Left renal cortex interstitium (tissue), 4 donors: ENCODE results near the gene NPR2. TPM values are rescaled to one million over a fixed set of nuclear protein-coding genes. Genes with fewer than 3 reads are reported as not detected.

Experiments
- DNase-seq, 4 donors: peaks; one replicate each; pipeline ENCODE4 v3.0.0-alpha.2; 2013; ENCODE audit warnings: low read depth in 4 of 4, low spot score in 2 of 4, missing footprints in 1 of 4
- polyA plus RNA-seq, 4 donors: library from polyadenylated mRNA; unstranded; fragments of 120-200 nt; gene quantifications; one replicate each; pipeline ENCODE4 v1.2.1, GENCODE V29; 2013; ENCODE audit not compliant: insufficient read length in 4 of 4

The NPR2 gene
- polyA plus RNA-seq, 4 donors, result 20.5 to 30.8 (median 27.7) TPM

- peak in 1 of 4 donors; percentile 29 for DNase-seq
Observed at GRCh38 chr9:35828716-35829083, 37.3 kb downstream of the NPR2 start, which contains the start of gene FAM221B. Gene FAM221B (minus strand): TSS chr9:35828732. CDS start chr9:35826161, 2,571 bp downstream.

- DNase-seq, result peak; percentile 77 to 92 (median 86)
Observed at GRCh38 chr9:35829084-35829763, 37.8 kb downstream of the NPR2 start, which contains the start of gene TMEM8B. Gene TMEM8B (plus strand): TSS chr9:35829228. CDS start chr9:35829448, 220 bp downstream.

GRCh38 chr9:35829764-35830096 lies 38.3 kb downstream of the NPR2 start:
- no peak for DNase-seq

- no peak for DNase-seq
Observed at GRCh38 chr9:35831040-35831439, 39.6 kb downstream of the NPR2 start.

GRCh38 chr9:35832814-35833213 lies 41.4 kb downstream of the NPR2 start:
- DNase-seq, result no peak

- no peak for DNase-seq
Observed at GRCh38 chr9:35834260-35835215, 43.1 kb downstream of the NPR2 start.

GRCh38 chr9:35835216-35835632 lies 43.8 kb downstream of the NPR2 start:
- no peak for DNase-seq

GRCh38 chr9:35835766-35836165 lies 44.4 kb downstream of the NPR2 start:
- DNase-seq, result no peak

GRCh38 chr9:35836595-35836994 lies 45.2 kb downstream of the NPR2 start:
- no peak for DNase-seq

- DNase-seq, result no peak
Observed at GRCh38 chr9:35839926-35840325, 48.5 kb downstream of the NPR2 start.

GRCh38 chr9:35840881-35841644 lies 49.7 kb downstream of the NPR2 start:
- DNase-seq, result no peak

GRCh38 chr9:35841645-35841900 lies 50.2 kb downstream of the NPR2 start:
- no peak for DNase-seq

- no peak for DNase-seq
Observed at GRCh38 chr9:35842020-35842745, 50.8 kb downstream of the NPR2 start.

GRCh38 chr9:35842795-35843194 lies 51.4 kb downstream of the NPR2 start:
- DNase-seq, result no peak

- DNase-seq, result peak in 1 of 4 donors; percentile 56
Observed at GRCh38 chr9:35844628-35845270, 53.4 kb downstream of the NPR2 start.

- DNase-seq, result no peak
Observed at GRCh38 chr9:35845824-35846771, 54.7 kb downstream of the NPR2 start.

- no peak for DNase-seq
Observed at GRCh38 chr9:35847792-35848572, 56.6 kb downstream of the NPR2 start.

- DNase-seq, result no peak
Observed at GRCh38 chr9:35852267-35852815, 61.0 kb downstream of the NPR2 start.
